Measurements from ENCODE around the gene VAMP2. TPM values are rescaled to one million over a fixed set of nuclear protein-coding genes. Genes with fewer than 3 reads are reported as not detected.

The VAMP2 gene
- total RNA-seq, 2 experiments from 2014 or later, result 30.0 to 33.7 TPM

DNA sequence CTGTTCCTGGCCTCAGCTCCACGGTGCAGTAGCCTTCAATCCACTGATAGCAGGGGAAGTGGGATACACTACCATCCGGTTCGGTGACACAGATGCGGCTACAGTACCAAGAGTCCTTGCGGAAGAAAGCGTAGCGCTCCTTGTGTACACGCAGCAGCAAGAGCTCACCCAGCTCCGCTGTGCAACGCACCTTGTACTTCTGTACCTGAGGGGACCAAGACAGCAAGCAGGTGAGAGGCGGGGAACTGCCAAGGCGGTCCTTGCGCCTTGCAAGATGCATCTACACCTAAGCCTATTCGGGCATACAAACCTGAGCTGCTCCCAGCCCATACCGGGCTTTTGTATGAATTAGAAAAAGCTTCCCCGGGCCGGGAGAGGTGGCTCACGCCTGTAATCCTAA, 46.0 kb downstream of the VAMP2 start:
- no peak for DNase-seq
- ATAC-seq, result no peak
- Mint-ChIP-seq H3K9me3 (no peaks in the 10 kb centered on the region), H3K27me3 (peaks cover 37% of the 10 kb centered on the region), H3K4me3 (no peak overlapping the region), H3K4me1 (ENCODE audit: low read depth) (peaks cover 22% of the 10 kb centered on the region), H3K36me3 (ENCODE audit: low read depth) (peaks cover 8% of the 10 kb centered on the region), H3K27ac (no peak overlapping the region)
- POLR2A ChIA-PET, result interaction anchor here (0.8 to 2.0 kb wide), 3 partner anchors 22 to 72 kb away, joined by 3 to 10 read pairs (median 4); no protein-coding TSS in a partner anchor
- TF ChIP-seq, protein P1, sequence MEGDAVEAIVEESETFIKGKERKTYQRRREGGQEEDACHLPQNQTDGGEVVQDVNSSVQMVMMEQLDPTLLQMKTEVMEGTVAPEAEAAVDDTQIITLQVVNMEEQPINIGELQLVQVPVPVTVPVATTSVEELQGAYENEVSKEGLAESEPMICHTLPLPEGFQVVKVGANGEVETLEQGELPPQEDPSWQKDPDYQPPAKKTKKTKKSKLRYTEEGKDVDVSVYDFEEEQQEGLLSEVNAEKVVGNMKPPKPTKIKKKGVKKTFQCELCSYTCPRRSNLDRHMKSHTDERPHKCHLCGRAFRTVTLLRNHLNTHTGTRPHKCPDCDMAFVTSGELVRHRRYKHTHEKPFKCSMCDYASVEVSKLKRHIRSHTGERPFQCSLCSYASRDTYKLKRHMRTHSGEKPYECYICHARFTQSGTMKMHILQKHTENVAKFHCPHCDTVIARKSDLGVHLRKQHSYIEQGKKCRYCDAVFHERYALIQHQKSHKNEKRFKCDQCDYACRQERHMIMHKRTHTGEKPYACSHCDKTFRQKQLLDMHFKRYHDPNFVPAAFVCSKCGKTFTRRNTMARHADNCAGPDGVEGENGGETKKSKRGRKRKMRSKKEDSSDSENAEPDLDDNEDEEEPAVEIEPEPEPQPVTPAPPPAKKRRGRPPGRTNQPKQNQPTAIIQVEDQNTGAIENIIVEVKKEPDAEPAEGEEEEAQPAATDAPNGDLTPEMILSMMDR (IDR thresholded peaks at IDR 0.05), result no peak
- intact Hi-C loops (cut with micrococcal nuclease), result loop anchor here (5.0 kb wide), 1 partner anchor 39 kb away; no protein-coding TSS in a partner anchor
- CTCF ChIA-PET, result interaction anchor here (0.8 to 7.0 kb wide), 9 partner anchors 8 to 184 kb away, joined by 3 to 98 read pairs (median 43); no protein-coding TSS in a partner anchor

DNA sequence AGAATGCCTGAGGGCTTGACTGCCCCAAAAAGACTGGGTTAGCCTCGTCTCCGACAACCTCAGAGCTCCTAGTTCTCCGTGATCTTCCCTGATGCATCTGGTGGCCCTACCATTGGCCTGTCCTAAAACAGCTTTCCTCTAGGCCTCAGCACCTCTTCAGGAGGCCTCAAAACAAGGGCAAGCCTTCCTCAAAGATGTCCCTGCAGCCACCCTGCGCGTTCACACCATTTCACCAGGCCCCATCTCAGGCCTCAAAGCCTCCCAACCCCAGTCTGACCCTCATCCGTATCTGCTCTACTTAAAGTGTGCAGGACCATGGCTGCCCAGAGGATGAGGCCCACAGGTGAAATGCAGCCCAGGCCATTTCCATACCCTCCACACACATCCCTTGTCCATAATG, 51.8 kb downstream of the VAMP2 start:
- H3K4me1 Mint-ChIP-seq (ENCODE audit: low read depth), result no peaks in the 10 kb centered on the region
- H3K36me3 Mint-ChIP-seq (ENCODE audit: low read depth), result no peaks in the 10 kb centered on the region
- no peak overlapping the region for H3K27ac Mint-ChIP-seq
- H3K9me3 Mint-ChIP-seq, result no peaks in the 10 kb centered on the region
- peaks cover 24% of the 10 kb centered on the region for H3K27me3 Mint-ChIP-seq
- CTCF ChIA-PET, result interaction anchor here (0.6 to 9.8 kb wide), 35 partner anchors 9 to 206 kb away, joined by 3 to 162 read pairs (median 5); partner anchors contain the start of genes ALOX12B and ALOXE3
- ATAC-seq (no peak), DNase-seq (no peak)
- POLR2A ChIA-PET, result interaction anchor here (0.9 to 3.5 kb wide), 6 partner anchors 9 to 76 kb away, joined by 3 to 18 read pairs (median 3); partner anchors contain the start of genes ALOX12B and ALOXE3
- TF ChIP-seq, protein P1 (IDR thresholded peaks at IDR 0.05), result no peak
- intact Hi-C loops (cut with micrococcal nuclease), result loop anchor here (5.0 kb wide), 1 partner anchor 54 kb away; no protein-coding TSS in a partner anchor
- no peak overlapping the region for H3K4me3 Mint-ChIP-seq

DNA sequence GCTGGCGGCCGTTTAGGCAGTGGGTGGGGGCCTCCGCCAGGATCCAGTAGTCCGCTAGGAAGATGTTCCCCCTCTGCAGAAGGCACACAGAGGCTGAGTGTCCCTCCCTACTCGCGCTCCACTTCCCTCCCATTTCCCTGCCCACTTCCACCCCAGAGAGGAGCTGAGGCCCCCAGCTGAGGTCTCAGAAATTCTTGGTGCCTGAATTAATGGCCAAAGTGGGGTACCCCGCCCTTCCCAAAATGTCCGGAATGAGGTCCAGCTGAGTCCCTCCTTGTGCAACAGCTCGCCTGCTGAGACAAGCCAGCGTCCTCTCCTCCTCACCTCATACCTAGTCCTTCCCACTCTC, 52.3 kb downstream of the VAMP2 start:
- CTCF ChIA-PET, result interaction anchor here (0.6 to 9.8 kb wide), 39 partner anchors 9 to 240 kb away, joined by 3 to 162 read pairs (median 4); partner anchors contain the start of genes ALOX12B, ALOXE3 and GUCY2D
- H3K27ac Mint-ChIP-seq, result no peak overlapping the region
- POLR2A ChIA-PET, result interaction anchor here (0.9 to 3.5 kb wide), 6 partner anchors 9 to 76 kb away, joined by 3 to 18 read pairs (median 4); partner anchors contain the start of gene ALOXE3
- H3K4me3 Mint-ChIP-seq, result no peak overlapping the region
- no peak for DNase-seq
- H3K36me3 Mint-ChIP-seq (ENCODE audit: low read depth), result no peaks in the 10 kb centered on the region
- ATAC-seq, result no peak
- H3K4me1 Mint-ChIP-seq (ENCODE audit: low read depth), result no peaks in the 10 kb centered on the region
- peaks cover 20% of the 10 kb centered on the region for H3K27me3 Mint-ChIP-seq
- intact Hi-C loops (cut with micrococcal nuclease), result loop anchor here (5.0 kb wide), 1 partner anchor 53 kb away; no protein-coding TSS in a partner anchor
- TF ChIP-seq, protein P1 (IDR thresholded peaks at IDR 0.05), result peak; percentile 14
- H3K9me3 Mint-ChIP-seq, result no peaks in the 10 kb centered on the region

DNA sequence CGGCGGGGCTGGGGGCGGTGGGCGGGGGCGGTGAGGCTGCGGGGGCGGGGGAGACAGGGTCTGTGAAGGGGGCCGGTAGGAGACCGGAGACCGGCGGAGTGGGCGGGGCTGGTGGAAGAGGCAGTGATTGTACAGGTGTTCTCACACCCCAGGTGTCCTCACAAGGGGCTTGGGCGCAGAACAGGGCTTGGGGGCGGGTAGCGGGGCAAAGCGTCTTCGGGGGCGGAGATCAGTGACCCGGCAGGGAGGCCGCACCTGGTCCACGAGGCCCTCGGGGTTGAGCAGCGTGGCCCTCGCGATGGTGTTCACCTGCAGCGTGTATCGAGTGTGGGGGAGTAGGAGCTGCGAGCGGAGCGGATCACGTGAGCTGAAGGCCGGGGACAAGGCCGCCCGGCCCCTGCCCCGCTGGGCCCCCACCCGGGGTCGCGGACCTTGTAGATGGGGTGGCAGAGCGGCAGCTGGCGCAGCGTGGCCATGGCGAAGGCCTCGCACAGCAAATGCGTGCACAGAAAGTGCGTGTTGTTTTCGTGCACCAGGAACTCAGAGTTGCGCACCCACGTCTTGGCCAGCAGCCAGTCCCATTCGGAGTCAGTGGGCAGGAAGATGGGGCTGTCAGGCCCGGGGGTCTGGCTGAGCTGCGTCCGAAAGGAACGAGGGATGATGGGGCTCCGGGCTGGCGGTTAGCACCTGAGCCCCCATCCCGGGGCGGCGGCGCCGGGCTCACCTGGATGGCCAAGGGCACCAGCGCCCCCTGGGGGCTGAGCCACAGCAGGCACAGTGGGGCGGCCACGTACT, 52.9 kb downstream of the VAMP2 start:
- H3K9me3 Mint-ChIP-seq, result no peaks in the 10 kb centered on the region
- intact Hi-C loops (cut with micrococcal nuclease), result loop anchor here (5.0 kb wide), 1 partner anchor 53 kb away; no protein-coding TSS in a partner anchor
- ChIA-PET POLR2A (interaction anchor here (0.9 to 3.5 kb wide), 6 partner anchors 10 to 77 kb away, joined by 3 to 18 read pairs (median 4); partner anchors contain the start of gene ALOXE3), CTCF (interaction anchor here (0.7 to 9.8 kb wide), 30 partner anchors 9 to 239 kb away, joined by 3 to 162 read pairs (median 5); partner anchors contain the start of genes ALOX12B, ALOXE3 and GUCY2D)
- TF ChIP-seq, protein P1 (IDR thresholded peaks at IDR 0.05), result peak; percentile 98
- H3K27ac Mint-ChIP-seq, result no peak overlapping the region
- DNase-seq (peak; percentile 87), ATAC-seq (peak; percentile 98)
- no peaks in the 10 kb centered on the region for H3K36me3 Mint-ChIP-seq (ENCODE audit: low read depth)
- peaks cover 15% of the 10 kb centered on the region for H3K27me3 Mint-ChIP-seq
- H3K4me3 Mint-ChIP-seq, result peak overlapping the region; percentile 19
- H3K4me1 Mint-ChIP-seq (ENCODE audit: low read depth), result no peaks in the 10 kb centered on the region

Small RNA genes within 50 kb of the gene (microRNA-seq; reads per million reads assigned to microRNA genes)
- gene MIR4521 (ENCODE audit: borderline microRNAs expressed, borderline replicate concordance), result 94.2 reads per million, percentile 68 among the genes with 10 or more reads in this experiment
- not detected for gene MIR6883 (ENCODE audit: borderline microRNAs expressed, borderline replicate concordance)

Other genes with a start within 250 kb of the VAMP2 start
- 1 to 10 TPM; 5.1 to 5.2 TPM for gene RNF227, start 246.7 kb downstream of the VAMP2 start, total RNA-seq
- 1 to 10 TPM; 7.2 to 7.6 TPM for gene KCNAB3, start 233.1 kb downstream of the VAMP2 start, total RNA-seq
- 100 to 1,000 TPM; 140 to 143 TPM for gene TRAPPC1, start 231.0 kb downstream of the VAMP2 start, total RNA-seq
- 10 to 100 TPM; 48.4 to 54.1 TPM for gene CNTROB, start 230.7 kb downstream of the VAMP2 start, total RNA-seq
- gene GUCY2D, start 160.3 kb downstream of the VAMP2 start, total RNA-seq, result not detected
- under 1 TPM in 1 of 2 experiments, not detected in 1; 0.16 TPM for gene ALOX15B, start 123.9 kb downstream of the VAMP2 start, total RNA-seq
- 1 to 10 TPM; 4.3 to 5.2 TPM for gene ALOX12B, start 75.2 kb downstream of the VAMP2 start, total RNA-seq
- gene ALOXE3, start 44.4 kb downstream of the VAMP2 start, total RNA-seq, result under 1 TPM in 1 of 2 experiments, not detected in 1; 0.09 TPM
- 1 to 10 TPM; 4.0 to 4.9 TPM for gene HES7, start 38.8 kb downstream of the VAMP2 start, total RNA-seq
- gene PER1, start 10.5 kb downstream of the VAMP2 start, total RNA-seq, result 100 to 1,000 TPM; 123 to 129 TPM
- gene TMEM107, start 13.4 kb upstream of the VAMP2 start, total RNA-seq, result 10 to 100 TPM; 33.4 to 35.9 TPM
- gene BORCS6, start 27.2 kb upstream of the VAMP2 start, total RNA-seq, result 1 to 10 TPM; 5.5 to 6.2 TPM
- gene AURKB, start 47.6 kb upstream of the VAMP2 start, total RNA-seq, result 100 to 1,000 TPM; 170 to 174 TPM
- 10 to 100 TPM; 53.0 to 60.3 TPM for gene CTC1, start 85.1 kb upstream of the VAMP2 start, total RNA-seq
- 100 to 1,000 TPM; 152 to 157 TPM for gene PFAS, start 86.3 kb upstream of the VAMP2 start, total RNA-seq
- gene RANGRF, start 125.7 kb upstream of the VAMP2 start, total RNA-seq, result 10 to 100 TPM; 44.1 to 47.8 TPM
- gene SLC25A35, start 132.5 kb upstream of the VAMP2 start, total RNA-seq, result 1 to 10 TPM; 2.1 to 3.0 TPM
- gene ARHGEF15, start 147.3 kb upstream of the VAMP2 start, total RNA-seq, result not detected
- gene ODF4, start 176.9 kb upstream of the VAMP2 start, total RNA-seq, result not detected
- 1,000 to 10,000 TPM; 3,141 to 3,176 TPM for gene RPL26, start 220.2 kb upstream of the VAMP2 start, total RNA-seq
- under 1 TPM; 0.11 TPM for gene RNF222, start 234.9 kb upstream of the VAMP2 start, total RNA-seq

Data from activated CD8-positive, alpha-beta T cell treated with anti-CD3 and anti-CD28 coated beads for 36 hours (primary cell).